Esophagus squamous epithelium (tissue), 5 donors: ENCODE results near the gene SVOP. TPM values are rescaled to one million over a fixed set of nuclear protein-coding genes. Genes with fewer than 3 reads are reported as not detected.

Source experiments
- DNase-seq: peaks from one replicate; lab custom pipeline; 2025; lab: John Stamatoyannopoulos, UW
- H3K27ac ChIP-seq, 4 donors: fragments of 200-600 bp; sonication (generic); one replicate each; pipeline ENCODE4 v1.5.1; 2016 to 2019; ENCODE audit warnings: mild to moderate bottlenecking in 1 of 4
- H3K27me3 ChIP-seq, 4 donors: fragments of 200-600 bp; sonication (generic); 1 replicate in 3 of 4; 2 replicates in 1 of 4; pipeline versions ENCODE4 v1.5.1 to v1.6.0; 2017 to 2021; ENCODE audit warnings: antibody characterized with exemption in 1 of 4
- H3K36me3 ChIP-seq, 3 donors: fragments of 200-600 bp; sonication (generic); one replicate each; pipeline ENCODE4 v1.5.1; 2016 to 2019
- H3K4me1 ChIP-seq, 3 donors: fragments of 200-600 bp; sonication (generic); one replicate each; pipeline ENCODE4 v1.5.1; 2017 to 2019
- H3K4me3 ChIP-seq, 4 donors: fragments of 200-600 bp; sonication (generic); 1 replicate in 3 of 4; 2 replicates in 1 of 4; pipeline ENCODE4 v1.5.1; 2016 to 2019; ENCODE audit warnings: mild to moderate bottlenecking in 2 of 4, moderate library complexity in 1 of 4
- H3K9me3 ChIP-seq, 3 donors: fragments of 200-600 bp; sonication (generic); one replicate each; pipeline ENCODE4 v1.5.1; 2016 to 2019
- CTCF ChIP-seq, 6 experiments: fragments of 450-650 bp in 4 of 6; fragments of 200-600 bp in 2 of 6; sonication (generic) in 2 of 6; IDR thresholded peaks; one replicate each; pipeline ENCODE4 v1.5.1; 2016 to 2019; ENCODE audit warnings: antibody characterized with exemption in 6 of 6, mild to moderate bottlenecking in 4 of 6, moderate library complexity in 4 of 6
- POLR2A ChIP-seq, 4 donors: fragments of 450-650 bp; IDR thresholded peaks; one replicate each; pipeline ENCODE4 v1.6.1; 2017; ENCODE audit warnings: antibody characterized with exemption in 4 of 4, mild to moderate bottlenecking in 4 of 4, moderate library complexity in 3 of 4
- WGBS, 2 donors: methylation state at CpG; one replicate each; pipeline ENCODE4 v1.1.5; 2018; 5-methylcytosine and 5-hydroxymethylcytosine counted together
- intact Hi-C: fragments of 100-400 bp; cut with DNase I; formaldehyde crosslinking; loops from one replicate; pipeline ENCODE4 v1.15.0; 2022
- total RNA-seq, 4 donors: library from RNA; depleted of rRNA; stranded (reverse); fragments of >200 nt; gene quantifications; one replicate each; pipeline ENCODE4 v1.1.0, GENCODE V29; 2016
- donor health status: DM: yes; HTN: yes; CAD: no.

The SVOP gene
- total RNA-seq, 4 donors from 2014 or later: not detected

GRCh38 chr12:108890208-108890607 lies 130.7 kb downstream of the SVOP start:
- no peak for DNase-seq
- Histone ChIP-seq H3K27ac (no peak overlapping the region), H3K4me1 (no peaks in the 10 kb centered on the region), H3K9me3 (no peaks in the 10 kb centered on the region), H3K36me3 (no peaks in the 10 kb centered on the region), H3K27me3 (no peaks in the 10 kb centered on the region), H3K4me3 (no peak overlapping the region)
- 80 to 100% methylated on average over 1 to 2 of the region's 2 CpGs for WGBS, 2 donors
- intact Hi-C loops: no loop called here
- TF ChIP-seq POLR2A (IDR thresholded peaks at IDR 0.05): no peak
- TF ChIP-seq CTCF (IDR thresholded peaks at IDR 0.05): no peak

GRCh38 chr12:108888031-108888430 lies 132.8 kb downstream of the SVOP start:
- H3K27me3 ChIP-seq: no peaks in the 10 kb centered on the region

GRCh38 chr12:108886873-108887629 lies 133.8 kb downstream of the SVOP start:
- intact Hi-C loops: no loop called here
- no peak for DNase-seq

More at GRCh38 chr12:108888031-108888430, 132.8 kb downstream of the SVOP start:
- 47 to 54% methylated on average over 6 of the region's 6 CpGs for WGBS, 2 donors
- Histone ChIP-seq H3K4me1 (no peaks in the 10 kb centered on the region), H3K9me3 (no peaks in the 10 kb centered on the region), H3K4me3 (no peak overlapping the region), H3K27ac (no peak overlapping the region), H3K36me3 (no peaks in the 10 kb centered on the region)
- no peak for TF ChIP-seq POLR2A (IDR thresholded peaks at IDR 0.05)
- no peak for TF ChIP-seq CTCF (IDR thresholded peaks at IDR 0.05)
- DNase-seq: no peak
- intact Hi-C loops: no loop called here

DNA sequence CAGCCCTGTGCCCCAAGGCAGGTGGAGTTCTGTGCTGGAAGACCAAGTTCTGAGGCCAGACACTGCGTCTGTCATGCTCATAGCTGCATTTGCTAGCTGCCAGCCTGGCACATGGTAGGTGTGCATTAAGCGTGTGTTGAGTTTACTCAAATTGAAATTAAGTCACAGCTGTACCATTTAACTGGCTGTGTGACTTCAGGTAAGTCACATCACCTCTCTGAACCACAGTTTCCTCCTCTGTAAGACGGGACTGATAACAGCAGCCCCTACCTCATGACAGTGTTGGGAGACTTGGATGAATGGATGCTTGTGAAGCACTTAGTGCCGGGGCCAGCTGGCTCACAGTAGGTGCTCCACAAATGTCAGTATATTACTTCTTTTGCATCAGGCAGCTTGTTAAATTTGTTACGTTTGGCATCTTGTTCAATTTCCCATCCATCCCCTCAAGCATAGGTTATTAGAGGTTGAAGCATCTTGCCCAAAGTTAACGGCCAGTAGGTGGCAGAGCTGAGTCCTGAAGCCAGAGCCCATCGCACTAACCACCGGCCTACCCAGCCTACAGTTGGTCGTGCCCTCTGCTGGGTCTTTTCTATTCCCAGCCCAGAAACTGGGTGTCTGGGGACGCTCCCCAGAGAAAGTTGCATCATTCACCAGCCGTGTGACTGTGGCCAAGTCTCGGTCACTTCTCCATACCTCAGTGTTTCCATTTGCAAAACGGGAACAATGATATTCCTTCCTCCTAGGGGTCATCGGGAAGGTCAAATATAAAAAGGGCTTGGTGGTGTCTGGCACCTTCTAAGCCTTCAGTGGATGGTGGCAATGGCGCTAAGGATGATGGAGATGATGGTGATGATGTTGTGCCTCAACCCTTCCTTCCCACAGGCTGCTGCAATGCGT lies 136.5 kb downstream of the SVOP start:
- intact Hi-C loops: no loop called here

More at GRCh38 chr12:108886873-108887629, 133.8 kb downstream of the SVOP start:
- no peaks in the 10 kb centered on the region for H3K27me3 ChIP-seq
- H3K4me3 ChIP-seq: no peak overlapping the region
- H3K9me3 ChIP-seq: no peaks in the 10 kb centered on the region
- WGBS, 2 donors: 78 to 80% methylated on average over 6 to 7 of the region's 9 CpGs
- no peaks in the 10 kb centered on the region for H3K4me1 ChIP-seq
- no peak overlapping the region for H3K27ac ChIP-seq
- TF ChIP-seq CTCF (IDR thresholded peaks at IDR 0.05) (no peak), POLR2A (IDR thresholded peaks at IDR 0.05) (no peak)
- H3K36me3 ChIP-seq: no peaks in the 10 kb centered on the region

More for the DNA sequence above, 136.5 kb downstream of the SVOP start:
- peaks cover 0 to 6% (median 0%) of the 10 kb centered on the region in 4 donors for H3K27me3 ChIP-seq
- H3K36me3 ChIP-seq: no peaks in the 10 kb centered on the region
- no peak overlapping the region for H3K4me3 ChIP-seq
- DNase-seq: no peak
- H3K27ac ChIP-seq: no peak overlapping the region
- WGBS, 2 donors: 49 to 50% methylated on average over 13 to 16 of the region's 16 CpGs
- H3K9me3 ChIP-seq: no peaks in the 10 kb centered on the region
- TF ChIP-seq CTCF (IDR thresholded peaks at IDR 0.05): peak; percentile 15 to 58 (median 39)
- TF ChIP-seq POLR2A (IDR thresholded peaks at IDR 0.05): no peak
- H3K4me1 ChIP-seq: peaks cover 0 to 8% (median 0%) of the 10 kb centered on the region in 3 donors
